Measurements from ENCODE around the gene PIEZO2.
"Not testable (repeated sequence)": the region's sequence is repeated elsewhere in the genome, so short reads cannot be mapped to it uniquely, and the experiment has no call there.

Gene PIEZO2

DNA sequence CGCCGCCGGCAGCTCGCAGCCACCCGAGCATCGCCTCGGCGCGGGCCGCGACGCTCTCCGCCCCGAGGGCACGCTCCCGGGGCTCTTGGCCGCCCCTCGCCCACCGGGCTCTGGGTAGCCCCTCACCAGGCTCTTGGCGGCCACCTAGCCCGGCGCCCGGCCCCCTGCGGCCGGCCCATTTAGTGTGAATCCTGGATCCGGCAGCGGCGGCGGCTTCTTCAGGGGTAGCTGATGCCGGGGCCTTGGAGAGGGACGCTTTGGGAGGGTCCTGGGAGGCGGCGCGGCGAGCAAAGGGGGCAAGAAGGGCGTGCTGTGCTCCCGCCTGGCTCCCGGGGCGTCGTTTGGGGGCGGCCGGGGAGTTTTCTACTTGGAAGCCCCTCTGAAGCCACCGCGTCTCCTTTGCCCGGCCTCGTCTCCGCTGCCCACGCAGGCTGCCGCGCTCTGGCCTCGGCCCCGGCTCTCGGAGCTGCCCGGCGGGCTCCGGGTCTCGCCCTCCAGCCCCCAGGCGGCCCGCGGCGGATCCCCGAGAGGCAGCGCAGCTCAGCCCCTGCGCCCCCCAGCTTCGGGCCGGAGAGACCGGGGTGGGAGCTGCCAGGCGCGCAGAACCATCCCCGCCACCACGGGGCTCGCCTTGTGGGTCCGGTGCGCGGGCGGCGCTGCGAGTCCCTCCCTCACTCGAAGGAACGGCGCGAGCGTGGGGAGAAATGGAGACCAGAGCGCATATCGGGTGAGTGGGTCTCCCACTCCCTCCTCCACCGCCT is 509 bp downstream of the PIEZO2 start:
- peak; percentile 48 for DNase-seq

DNA sequence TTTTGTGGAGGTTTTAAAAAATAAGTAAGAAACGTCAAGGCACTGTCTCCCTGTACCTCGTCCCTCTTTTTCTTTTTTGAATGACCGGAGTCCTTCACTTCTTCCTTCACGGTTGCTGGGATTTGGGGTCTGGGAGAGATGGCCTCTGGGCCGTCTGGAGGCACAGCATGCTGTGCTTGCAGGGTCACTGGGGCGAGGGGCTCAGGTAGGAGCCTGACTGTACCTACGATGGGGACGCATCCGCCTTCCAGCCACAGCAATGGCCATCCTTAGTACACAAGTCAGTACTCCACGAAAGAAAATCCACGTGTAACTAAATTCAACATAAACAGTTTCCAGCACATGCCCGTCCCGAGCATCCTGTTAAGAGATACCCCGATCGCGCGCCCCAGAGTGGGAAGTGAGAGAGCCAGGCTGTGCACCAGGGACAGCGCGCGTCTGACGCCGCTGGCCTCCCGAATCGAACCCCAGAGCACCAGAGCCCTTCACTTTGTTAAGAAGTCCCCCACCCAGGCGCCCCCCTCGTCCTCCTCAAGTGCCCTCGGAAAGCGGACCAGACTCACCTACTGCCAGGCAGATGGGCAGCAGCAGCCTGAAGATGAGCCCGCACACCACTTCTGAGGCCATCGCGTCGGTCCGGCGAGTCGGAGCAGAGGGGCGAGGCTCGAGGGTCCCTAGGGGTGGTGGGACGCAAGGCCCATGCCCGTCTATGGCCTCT is 1.2 kb downstream of the PIEZO2 start:
- peak; percentile 41 for DNase-seq

GRCh38 chr18:11147371-11147951 is 1.9 kb downstream of the PIEZO2 start:
- peak; percentile 54 for DNase-seq

DNA sequence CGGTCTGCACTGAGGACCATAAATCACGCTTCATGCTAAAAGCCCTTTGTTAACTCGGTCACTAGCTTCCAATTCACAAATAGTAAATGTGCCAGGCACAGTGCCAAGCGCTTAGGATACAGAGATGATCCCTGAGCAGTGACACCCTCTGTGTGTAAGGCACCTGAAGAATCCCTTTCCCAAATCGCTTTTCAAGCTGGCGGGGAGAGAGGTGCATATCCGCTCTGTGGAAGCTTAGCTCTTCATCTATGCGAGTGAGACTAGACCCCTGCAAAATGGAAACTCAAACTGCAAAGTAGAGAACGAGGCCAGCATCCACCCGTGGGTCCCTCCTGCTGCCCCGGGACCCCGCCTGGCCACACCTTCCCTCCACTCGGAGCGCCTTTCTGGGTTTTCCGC is 2.4 kb downstream of the PIEZO2 start:
- no peak for DNase-seq

GRCh38 chr18:11146238-11146946 is 3.0 kb downstream of the PIEZO2 start:
- no peak for DNase-seq

- DNase-seq = no peak
Observed at GRCh38 chr18:11145413-11146191, 3.8 kb downstream of the PIEZO2 start.

- DNase-seq = no peak
Observed at GRCh38 chr18:11137400-11137799, 12.0 kb downstream of the PIEZO2 start.

GRCh38 chr18:11136241-11136640 is 13.1 kb downstream of the PIEZO2 start:
- no peak for DNase-seq

GRCh38 chr18:11134940-11135339 is 14.4 kb downstream of the PIEZO2 start:
- no peak for DNase-seq

- not testable (repeated sequence) for DNase-seq
Observed at GRCh38 chr18:11129059-11129458, 20.3 kb downstream of the PIEZO2 start.

GRCh38 chr18:11125492-11126315 is 23.7 kb downstream of the PIEZO2 start:
- no peak for DNase-seq

- DNase-seq = no peak
Observed at GRCh38 chr18:11124054-11124453, 25.3 kb downstream of the PIEZO2 start.

GRCh38 chr18:11121443-11121849 is 27.9 kb downstream of the PIEZO2 start:
- DNase-seq = no peak

DNA sequence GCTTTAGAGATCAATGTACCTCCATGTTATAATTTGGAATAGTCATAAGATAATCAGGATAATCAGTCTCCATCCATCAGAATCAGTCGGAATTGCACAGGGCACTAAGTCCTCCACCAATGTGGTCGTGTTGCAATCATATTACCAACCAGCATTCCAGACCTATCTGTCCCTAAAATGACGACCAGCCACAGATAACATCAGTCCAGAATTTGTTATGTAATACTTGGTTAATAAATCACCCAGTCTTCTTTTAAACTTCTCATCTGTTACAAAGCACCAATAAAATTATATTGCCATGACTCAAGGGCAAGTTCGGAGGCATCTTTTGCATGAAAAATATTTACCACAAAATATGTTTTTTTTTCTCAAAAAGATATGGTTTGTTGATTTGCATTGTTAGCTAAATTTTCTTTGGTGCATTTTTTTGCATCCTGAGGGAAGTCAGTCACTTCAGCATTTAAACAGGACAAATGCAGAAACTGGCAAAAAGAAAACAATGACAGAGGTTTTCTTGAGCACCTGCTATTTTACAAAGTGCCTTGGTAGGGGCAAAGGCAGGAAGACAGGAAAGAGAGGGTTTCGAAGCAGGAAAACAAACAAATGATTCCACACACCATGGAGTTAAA is 29.3 kb downstream of the PIEZO2 start:
- DNase-seq = no peak

- DNase-seq = no peak
Observed at GRCh38 chr18:11119550-11119949, 29.8 kb downstream of the PIEZO2 start.

DNA sequence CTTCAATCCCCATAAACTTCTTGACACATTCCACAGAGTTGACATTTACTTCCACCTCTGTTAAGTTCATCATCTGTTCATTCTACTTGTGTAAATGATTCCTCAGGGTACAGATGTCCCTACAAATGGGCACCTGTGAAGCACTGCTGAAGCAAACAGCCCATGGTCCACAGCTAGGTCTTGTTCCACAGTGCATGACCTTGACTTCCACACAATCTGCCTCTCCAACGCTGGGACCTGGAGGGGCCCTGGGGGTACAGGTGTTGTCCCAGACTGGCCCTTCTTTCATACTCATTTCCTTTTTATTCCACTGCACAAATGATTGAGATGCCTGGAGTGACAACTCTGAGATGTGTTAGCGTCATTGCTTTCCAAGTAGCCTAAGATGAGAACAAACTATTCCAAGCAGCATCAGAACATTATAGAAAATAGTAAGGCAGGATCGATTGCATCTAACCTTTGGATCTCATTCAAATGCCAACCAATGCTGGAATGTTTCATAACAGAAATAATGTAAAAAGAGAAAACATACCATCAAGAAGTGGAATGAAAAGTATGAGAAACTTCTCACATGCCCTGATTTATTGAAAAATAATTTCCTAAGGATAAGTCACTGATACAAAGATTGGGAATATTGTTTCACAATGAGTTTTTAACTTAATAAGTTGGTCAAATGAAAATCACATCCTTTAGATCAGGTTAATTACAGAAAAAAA is 31.2 kb downstream of the PIEZO2 start:
- no peak for DNase-seq

GRCh38 chr18:11115276-11115675 is 34.1 kb downstream of the PIEZO2 start:
- no peak for DNase-seq

DNA sequence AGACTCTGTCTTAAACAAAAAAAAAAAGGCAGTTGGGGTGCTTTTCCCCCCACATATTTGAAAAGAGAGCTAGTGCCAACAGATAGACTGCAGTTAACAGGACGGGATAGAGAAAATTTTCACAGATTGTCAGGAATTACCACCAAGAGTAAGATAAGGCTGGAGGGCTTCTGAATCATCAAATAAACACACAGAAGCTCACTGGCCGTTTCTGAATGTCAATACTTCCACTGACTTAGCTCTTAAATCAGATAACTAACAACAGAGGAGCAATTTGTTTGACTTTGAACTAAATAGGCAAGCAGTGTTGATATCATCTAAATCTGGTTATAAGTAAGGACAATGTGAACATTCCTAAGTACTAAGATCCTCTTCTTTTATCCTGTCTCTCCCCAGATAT is 34.7 kb downstream of the PIEZO2 start:
- DNase-seq = no peak

DNA sequence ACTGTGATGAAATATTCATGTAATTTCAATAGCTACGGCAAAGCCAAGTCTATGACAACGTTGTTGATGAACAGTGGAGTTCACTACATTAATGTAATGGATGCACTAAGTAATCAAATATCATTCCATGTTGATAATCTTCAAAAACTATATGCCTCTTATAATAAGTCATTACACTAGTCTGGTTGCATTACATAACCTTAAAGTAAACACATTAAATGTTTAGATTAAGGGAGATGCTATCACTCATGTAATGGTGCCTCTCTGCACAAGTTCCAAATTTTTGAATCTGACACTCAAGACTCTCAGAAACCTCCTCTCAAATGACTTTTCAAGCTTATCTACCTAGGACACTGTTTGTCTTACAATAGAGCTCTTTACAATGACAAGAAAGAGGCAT is 35.4 kb downstream of the PIEZO2 start:
- DNase-seq = no peak

DNA sequence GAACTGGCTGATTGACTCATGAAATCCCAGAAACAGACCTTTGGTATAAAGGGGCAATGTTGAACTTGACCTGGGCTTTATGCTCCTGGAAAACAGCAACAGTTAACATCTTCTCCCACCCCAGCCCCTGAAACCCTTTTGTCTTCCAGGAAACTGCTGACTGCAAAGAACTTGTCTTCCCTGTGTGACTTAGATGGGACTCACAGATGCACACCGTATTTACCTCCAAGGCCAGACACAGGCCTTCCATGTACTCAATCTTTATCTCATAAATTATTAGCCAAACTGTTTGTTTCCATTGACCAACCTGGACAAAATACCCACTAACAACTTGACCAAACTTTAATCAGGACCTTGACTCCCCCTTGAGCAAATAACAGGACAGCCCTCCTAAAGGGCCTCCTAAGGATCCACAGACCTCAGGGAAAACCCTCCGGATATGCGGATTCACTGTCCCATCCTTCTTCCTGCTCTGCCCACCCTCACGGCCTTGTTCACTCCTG is 36.3 kb downstream of the PIEZO2 start:
- no peak for DNase-seq

Measured in right hindlimb (tissue), 1 donor.